ENCODE results near the gene FCER1G. TPM values are rescaled to one million over a fixed set of nuclear protein-coding genes. Genes with fewer than 3 reads are reported as not detected.
A peak's percentile ranks its signal among the peaks of the same experiment; 100 is the strongest.
"Not testable (repeated sequence)": the region's sequence is repeated elsewhere in the genome, so short reads cannot be mapped to it uniquely, and the experiment has no call there.

The FCER1G gene
- total RNA-seq, 1 experiment from 2014 or later = not detected

GRCh38 chr1:161257109-161257508 is 42.0 kb downstream of the FCER1G start:
- in situ Hi-C loops (cut with HindIII; ENCODE audit: low sequenced_read_pairs); DNase-seq (ENCODE audit: low spot score): not testable (repeated sequence)

GRCh38 chr1:161258439-161259344 is 43.6 kb downstream of the FCER1G start, which contains the start of gene PCP4L1:
Gene PCP4L1 (plus strand): TSS chr1:161258745. CDS start chr1:161258975, 230 bp downstream.
- peak; percentile 53 for DNase-seq (ENCODE audit: low spot score)
- in situ Hi-C loops (cut with HindIII; ENCODE audit: low sequenced_read_pairs) = no loop called here

GRCh38 chr1:161259345-161259702 is 44.2 kb downstream of the FCER1G start:
- in situ Hi-C loops (cut with HindIII; ENCODE audit: low sequenced_read_pairs) = no loop called here
- no peak for DNase-seq (ENCODE audit: low spot score)

- DNase-seq (ENCODE audit: low spot score) = no peak
- in situ Hi-C loops (cut with HindIII; ENCODE audit: low sequenced_read_pairs) = no loop called here
Measured at GRCh38 chr1:161259765-161260164, 44.7 kb downstream of the FCER1G start.

GRCh38 chr1:161260376-161261260 is 45.5 kb downstream of the FCER1G start:
- no peak for DNase-seq (ENCODE audit: low spot score)
- in situ Hi-C loops (cut with HindIII; ENCODE audit: low sequenced_read_pairs) = no loop called here

GRCh38 chr1:161261261-161262235 is 46.5 kb downstream of the FCER1G start:
- in situ Hi-C loops (cut with HindIII; ENCODE audit: low sequenced_read_pairs) = no loop called here

GRCh38 chr1:161265305-161265704 is 50.2 kb downstream of the FCER1G start:
- no peak for DNase-seq (ENCODE audit: low spot score)
- in situ Hi-C loops (cut with HindIII; ENCODE audit: low sequenced_read_pairs) = no loop called here

More at GRCh38 chr1:161261261-161262235, 46.5 kb downstream of the FCER1G start:
- DNase-seq (ENCODE audit: low spot score) = no peak

- in situ Hi-C loops (cut with HindIII; ENCODE audit: low sequenced_read_pairs) = no loop called here
Measured at GRCh38 chr1:161266202-161266601, 51.1 kb downstream of the FCER1G start.

GRCh38 chr1:161266836-161267235 is 51.7 kb downstream of the FCER1G start:
- DNase-seq (ENCODE audit: low spot score) = no peak
- in situ Hi-C loops (cut with HindIII; ENCODE audit: low sequenced_read_pairs) = no loop called here

More at GRCh38 chr1:161266202-161266601, 51.1 kb downstream of the FCER1G start:
- no peak for DNase-seq (ENCODE audit: low spot score)

GRCh38 chr1:161267321-161267720 is 52.2 kb downstream of the FCER1G start:
- no peak for DNase-seq (ENCODE audit: low spot score)
- in situ Hi-C loops (cut with HindIII; ENCODE audit: low sequenced_read_pairs) = no loop called here

Other genes starting within 250 kb of the FCER1G start
- 47.6 and 60.7 TPM in 2 replicates for gene F11R, start 194.1 kb upstream of the FCER1G start, total RNA-seq (2014; rRNA removed; shearing (Covaris generic))
- gene TSTD1, start 176.3 kb upstream of the FCER1G start, total RNA-seq (2014; rRNA removed; shearing (Covaris generic)) = not detected in 2 replicates
- 95.1 and 108 TPM in 2 replicates for gene USF1, start 169.3 kb upstream of the FCER1G start, total RNA-seq (2014; rRNA removed; shearing (Covaris generic))
- 0.10 TPM in 1 of 2 replicates, not detected in the other for gene ARHGAP30, start 145.4 kb upstream of the FCER1G start, total RNA-seq (2014; rRNA removed; shearing (Covaris generic))
- gene NECTIN4, start 125.7 kb upstream of the FCER1G start, total RNA-seq (2014; rRNA removed; shearing (Covaris generic)) = 0.80 and 2.4 TPM in 2 replicates
- gene KLHDC9, start 116.9 kb upstream of the FCER1G start, total RNA-seq (2014; rRNA removed; shearing (Covaris generic)) = 6.3 and 7.1 TPM in 2 replicates
- gene PFDN2, start 97.3 kb upstream of the FCER1G start, total RNA-seq (2014; rRNA removed; shearing (Covaris generic)) = 17.5 and 20.8 TPM in 2 replicates
- 19.4 and 22.3 TPM in 2 replicates for gene NIT1, start 97.2 kb upstream of the FCER1G start, total RNA-seq (2014; rRNA removed; shearing (Covaris generic))
- gene DEDD, start 82.6 kb upstream of the FCER1G start, total RNA-seq (2014; rRNA removed; shearing (Covaris generic)) = 22.9 and 48.1 TPM in 2 replicates
- 70.8 and 72.9 TPM in 2 replicates for gene UFC1, start 61.3 kb upstream of the FCER1G start, total RNA-seq (2014; rRNA removed; shearing (Covaris generic))
- gene USP21, start 55.8 kb upstream of the FCER1G start, total RNA-seq (2014; rRNA removed; shearing (Covaris generic)) = 3.3 and 8.3 TPM in 2 replicates
- gene PPOX, start 48.9 kb upstream of the FCER1G start, total RNA-seq (2014; rRNA removed; shearing (Covaris generic)) = 22.7 and 27.2 TPM in 2 replicates
- gene B4GALT3, start 37.8 kb upstream of the FCER1G start, total RNA-seq (2014; rRNA removed; shearing (Covaris generic)) = 19.4 and 27.9 TPM in 2 replicates
- gene ADAMTS4, start 16.2 kb upstream of the FCER1G start, total RNA-seq (2014; rRNA removed; shearing (Covaris generic)) = 0.43 and 0.95 TPM in 2 replicates
- gene NDUFS2, start 12.9 kb upstream of the FCER1G start, total RNA-seq (2014; rRNA removed; shearing (Covaris generic)) = 215 and 238 TPM in 2 replicates
- gene APOA2, start 8.3 kb downstream of the FCER1G start, total RNA-seq (2014; rRNA removed; shearing (Covaris generic)) = not detected in 2 replicates
- 24.2 and 37.4 TPM in 2 replicates for gene TOMM40L, start 10.8 kb downstream of the FCER1G start, total RNA-seq (2014; rRNA removed; shearing (Covaris generic))
- not detected in 2 replicates for gene NR1I3, start 22.9 kb downstream of the FCER1G start, total RNA-seq (2014; rRNA removed; shearing (Covaris generic))
- gene PCP4L1, start 43.5 kb downstream of the FCER1G start, total RNA-seq (2014; rRNA removed; shearing (Covaris generic)) = not detected in 2 replicates
- gene MPZ, start 94.7 kb downstream of the FCER1G start, total RNA-seq (2014; rRNA removed; shearing (Covaris generic)) = 0.68 TPM in 1 of 2 replicates, not detected in the other
- 342 and 386 TPM in 2 replicates for gene SDHC, start 99.1 kb downstream of the FCER1G start, total RNA-seq (2014; rRNA removed; shearing (Covaris generic))
- gene CFAP126, start 152.6 kb downstream of the FCER1G start, total RNA-seq (2014; rRNA removed; shearing (Covaris generic)) = not detected in 2 replicates

All from G401 (cell line).